SU-DHL-6 (cell line): ENCODE results near the gene RASAL1.

Source experiments
- H2AFZ ChIP-seq: fragments of 200-600 bp; sonication (generic); 2 replicates; pipeline ENCODE4 v1.6.1; 2014; ENCODE audit warnings: low read depth, mild to moderate bottlenecking, moderate library complexity, mixed read lengths, antibody characterized with exemption, low read length; ENCODE audit not compliant: severe bottlenecking
- H3F3A ChIP-seq: fragments of 200-600 bp; shearing (Covaris generic); 2 replicates; pipeline ENCODE4 v1.6.0; 2016; ENCODE audit warnings: antibody characterized with exemption, mild to moderate bottlenecking; ENCODE audit not compliant: insufficient read depth
- H3K27ac ChIP-seq: fragments of 200-600 bp; sonication (generic); 2 replicates; pipeline ENCODE4 v1.5.1; 2016; ENCODE audit warnings: low read depth, mild to moderate bottlenecking, low read length, moderate library complexity, mixed read lengths
- H3K27me3 ChIP-seq: fragments of 200-600 bp; sonication (generic), shearing (Covaris generic); 2 replicates; pipeline ENCODE4 v1.6.0; 2014; ENCODE audit warnings: mild to moderate bottlenecking, low read length
- H3K36me3 ChIP-seq: fragments of 200-600 bp; sonication (generic); 2 replicates; pipeline ENCODE4 v1.6.1; 2014; ENCODE audit warnings: mild to moderate bottlenecking, low read length, mixed read lengths
- H3K4me2 ChIP-seq: fragments of 300-600, 200-600 bp; shearing (Covaris generic), sonication (generic); 2 replicates; pipeline ENCODE4 v1.6.0; 2014; ENCODE audit warnings: low read length, low read depth, mild to moderate bottlenecking; ENCODE audit not compliant: poor library complexity, severe bottlenecking
- H3K4me3 ChIP-seq: fragments of 200-600 bp; sonication (generic); 2 replicates; pipeline ENCODE4 v1.5.1; 2014; ENCODE audit warnings: antibody characterized with exemption, low read length, mild to moderate bottlenecking, mixed read lengths; ENCODE audit not compliant: insufficient read depth, poor library complexity, severe bottlenecking
- H3K79me2 ChIP-seq: fragments of 200-600 bp; sonication (generic); 2 replicates; pipeline ENCODE4 v1.6.1; 2014; ENCODE audit warnings: mild to moderate bottlenecking, low read length, moderate library complexity; ENCODE audit not compliant: insufficient read depth
- H3K9ac ChIP-seq: fragments of 200-600 bp; sonication (generic); 2 replicates; pipeline ENCODE4 v1.7.0; 2014; ENCODE audit warnings: mild to moderate bottlenecking, low read length
- H3K9me2 ChIP-seq: fragments of 200-600 bp; sonication (generic); replicated peaks from 2 replicates; pipeline ENCODE4 v1.6.1; 2014; ENCODE audit warnings: low read length; ENCODE audit not compliant: insufficient read depth
- H3K9me3 ChIP-seq: fragments of 200-600 bp; sonication (generic); 2 replicates; pipeline ENCODE4 v1.6.1; 2014; ENCODE audit warnings: low read length, mixed read lengths; ENCODE audit not compliant: insufficient read depth
- H4K20me1 ChIP-seq: fragments of 200-600 bp; sonication (generic); 2 replicates; pipeline ENCODE4 v1.6.1; 2014; ENCODE audit warnings: low read depth, mild to moderate bottlenecking, antibody characterized with exemption, low read length, moderate library complexity, mixed read lengths
- EZH2phosphoT487 ChIP-seq: fragments of 200-600 bp; sonication (generic), shearing (Covaris generic); conservative IDR thresholded peaks from 2 replicates; pipeline ENCODE4 v1.6.1; 2018; ENCODE audit warnings: mild to moderate bottlenecking, antibody characterized with exemption, low read length, moderate library complexity, mixed read lengths
- TF ChIP-seq, protein P1 (sequence below): fragments of 200-600 bp; sonication (generic); IDR thresholded peaks from one replicate; pipeline ENCODE4 v1.5.1; 2017; ENCODE audit warnings: antibody characterized with exemption, mild to moderate bottlenecking, low read length, moderate library complexity; ENCODE audit not compliant: insufficient read depth, poor library complexity, severe bottlenecking

The RASAL1 gene

GRCh38 chr12:113183030-113183589 is 47.5 kb upstream of the RASAL1 start:
- H3F3A ChIP-seq, result peaks cover 16% of the 10 kb centered on the region
- H3K79me2 ChIP-seq, result peaks cover 67% of the 10 kb centered on the region
- H2AFZ ChIP-seq, result no peak overlapping the region
- peaks cover 9% of the 10 kb centered on the region for H3K36me3 ChIP-seq
- H3K27me3 ChIP-seq, result no peaks in the 10 kb centered on the region
- no peaks in the 10 kb centered on the region for H4K20me1 ChIP-seq
- peak overlapping the region; percentile 81; the same call in 1 of the 2 replicates for H3K9ac ChIP-seq
- H3K9me3 ChIP-seq, result no peaks in the 10 kb centered on the region
- no peak for TF ChIP-seq EZH2phosphoT487
- H3K9me2 ChIP-seq, result no peaks in the 10 kb centered on the region
- H3K27ac ChIP-seq, result no peak overlapping the region
- no peak overlapping the region for H3K4me3 ChIP-seq
- H3K4me2 ChIP-seq, result peak overlapping the region; percentile 91

DNA sequence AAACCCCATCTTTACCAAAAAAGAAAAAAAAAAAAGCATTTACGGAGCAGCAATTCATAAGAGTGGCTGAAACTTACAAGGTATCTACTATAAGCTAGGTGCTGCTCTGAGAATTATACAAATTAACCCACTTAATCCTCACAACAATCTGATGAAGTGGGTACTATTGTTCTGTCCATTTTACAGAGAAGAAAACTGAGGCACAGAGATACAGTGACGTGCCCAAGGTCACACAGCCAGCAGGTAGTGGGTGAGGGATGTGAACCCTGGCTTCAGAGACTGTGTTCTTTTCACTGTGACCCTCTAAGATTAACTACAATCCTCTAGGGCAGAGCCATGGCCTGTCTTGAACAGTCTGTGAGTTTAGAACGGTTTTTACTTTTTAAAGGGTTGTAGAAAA is 46.4 kb upstream of the RASAL1 start:
- Histone ChIP-seq H3F3A (peaks cover 19% of the 10 kb centered on the region), H3K4me2 (no peak overlapping the region)
- no peak for TF ChIP-seq EZH2phosphoT487
- TF ChIP-seq, protein P1, sequence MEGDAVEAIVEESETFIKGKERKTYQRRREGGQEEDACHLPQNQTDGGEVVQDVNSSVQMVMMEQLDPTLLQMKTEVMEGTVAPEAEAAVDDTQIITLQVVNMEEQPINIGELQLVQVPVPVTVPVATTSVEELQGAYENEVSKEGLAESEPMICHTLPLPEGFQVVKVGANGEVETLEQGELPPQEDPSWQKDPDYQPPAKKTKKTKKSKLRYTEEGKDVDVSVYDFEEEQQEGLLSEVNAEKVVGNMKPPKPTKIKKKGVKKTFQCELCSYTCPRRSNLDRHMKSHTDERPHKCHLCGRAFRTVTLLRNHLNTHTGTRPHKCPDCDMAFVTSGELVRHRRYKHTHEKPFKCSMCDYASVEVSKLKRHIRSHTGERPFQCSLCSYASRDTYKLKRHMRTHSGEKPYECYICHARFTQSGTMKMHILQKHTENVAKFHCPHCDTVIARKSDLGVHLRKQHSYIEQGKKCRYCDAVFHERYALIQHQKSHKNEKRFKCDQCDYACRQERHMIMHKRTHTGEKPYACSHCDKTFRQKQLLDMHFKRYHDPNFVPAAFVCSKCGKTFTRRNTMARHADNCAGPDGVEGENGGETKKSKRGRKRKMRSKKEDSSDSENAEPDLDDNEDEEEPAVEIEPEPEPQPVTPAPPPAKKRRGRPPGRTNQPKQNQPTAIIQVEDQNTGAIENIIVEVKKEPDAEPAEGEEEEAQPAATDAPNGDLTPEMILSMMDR, result no peak

GRCh38 chr12:113180333-113180732 is 44.8 kb upstream of the RASAL1 start:
- Histone ChIP-seq H3K27me3 (no peaks in the 10 kb centered on the region), H3K9me2 (no peaks in the 10 kb centered on the region), H3K27ac (no peak overlapping the region), H4K20me1 (no peaks in the 10 kb centered on the region), H3K4me3 (no peak overlapping the region), H3K79me2 (peaks cover 43% of the 10 kb centered on the region), H3K36me3 (peaks cover 26% of the 10 kb centered on the region), H3K9me3 (no peaks in the 10 kb centered on the region), H3F3A (peaks cover 13% of the 10 kb centered on the region), H3K4me2 (no peak overlapping the region), H3K9ac (no peak overlapping the region), H2AFZ (no peak overlapping the region)
- TF ChIP-seq, protein P1, result no peak
- no peak for TF ChIP-seq EZH2phosphoT487

More for the DNA sequence above, 46.4 kb upstream of the RASAL1 start:
- Histone ChIP-seq H3K9me3 (no peaks in the 10 kb centered on the region), H3K9me2 (no peaks in the 10 kb centered on the region), H4K20me1 (no peaks in the 10 kb centered on the region), H3K36me3 (peaks cover 21% of the 10 kb centered on the region), H3K27me3 (no peaks in the 10 kb centered on the region), H3K4me3 (no peak overlapping the region), H3K9ac (no peak overlapping the region), H3K27ac (no peak overlapping the region; the same call in 1 of the 2 replicates), H2AFZ (no peak overlapping the region), H3K79me2 (peaks cover 56% of the 10 kb centered on the region)

- Histone ChIP-seq H3F3A (peaks cover 10% of the 10 kb centered on the region; the same call in 1 of the 2 replicates), H3K27ac (no peak overlapping the region), H4K20me1 (no peaks in the 10 kb centered on the region), H2AFZ (no peak overlapping the region), H3K4me3 (no peak overlapping the region), H3K79me2 (peaks cover 37% of the 10 kb centered on the region), H3K9me3 (no peaks in the 10 kb centered on the region), H3K36me3 (peaks cover 26% of the 10 kb centered on the region), H3K9ac (no peak overlapping the region), H3K9me2 (no peaks in the 10 kb centered on the region), H3K4me2 (no peak overlapping the region), H3K27me3 (no peaks in the 10 kb centered on the region)
- no peak for TF ChIP-seq EZH2phosphoT487
- TF ChIP-seq, protein P1, result no peak
Measured at GRCh38 chr12:113179023-113179422, 43.5 kb upstream of the RASAL1 start.
